HepG2 (cell line): ENCODE data around the gene GRAMD1B. TPM values are rescaled to one million over a fixed set of nuclear protein-coding genes. Genes with fewer than 3 reads are reported as not detected.

Source experiments
- ATAC-seq: fragments of 200-7000 bp; cut with Tn5 transposase; 3 replicates; pipeline ENCODE4 v1.9.1; 2020; ENCODE audit warnings: mild to moderate bottlenecking, moderate library complexity
- BruUV-seq: library from RNA; stranded (reverse); fragments of 400-500 nt; replicated peaks from 2 replicates; lab custom pipeline; 2021; lab: Mats Ljungman, UMichigan
- CTCF ChIA-PET: fragments of 300-600 bp; formaldehyde crosslinking; extraction: SDS; loops from one replicate; lab custom pipeline; 2021; ENCODE audit warnings: low total read pairs, inconsistent platforms, low intra/inter-chr PET ratio; lab: Yijun Ruan, JAX
- POLR2A ChIA-PET: fragments of 350-600 bp; sonication (Branson Sonifier 250); formaldehyde crosslinking; loops from one replicate; lab custom pipeline; 2020; ENCODE audit warnings: antibody characterized with exemption, inconsistent platforms; lab: Yijun Ruan, JAX
- DNase-seq: peaks from one replicate; pipeline ENCODE4 v3.0.0-alpha.2; 2015; ENCODE audit warnings: low spot score
- FAIRE-seq: peaks from 3 replicates; lab custom pipeline; 2011; peaks lifted over from hg19 to GRCh38; lab: Jason Lieb, UNC
- H2AFZ ChIP-seq: one replicate; pipeline ENCODE4 v1.6.1; 2011; ENCODE audit warnings: low read length, inconsistent platforms
- H3K27ac ChIP-seq: fragments of 300-600 bp; 3 replicates; pipeline ENCODE4 v1.8.0; 2011; ENCODE audit warnings: mixed run types, mild to moderate bottlenecking, mixed read lengths, low read length, inconsistent platforms; ENCODE audit not compliant: insufficient read depth; ENCODE audit errors: extremely low read length
- H3K27me3 ChIP-seq, 2 experiments: fragments of 200-600 bp in 1 of 2; 2 replicates in 1 of 2; 3 replicates in 1 of 2; pipeline versions ENCODE4 v1.6.0 to v1.8.0; 2011; ENCODE audit warnings: low read length in 2 of 2, mild to moderate bottlenecking in 2 of 2, moderate library complexity in 2 of 2, inconsistent platforms in 1 of 2; ENCODE audit not compliant: insufficient read depth in 2 of 2, control insufficient read depth in 1 of 2
- H3K36me3 ChIP-seq, 2 experiments: fragments of 200-600 bp in 1 of 2; replicated peaks in 1 of 2; 2 replicates in 1 of 2; 3 replicates in 1 of 2; pipeline versions ENCODE4 v1.5.1 to v1.8.0; 2011; ENCODE audit warnings: low read length in 2 of 2, inconsistent platforms in 1 of 2; ENCODE audit not compliant: insufficient read depth in 2 of 2, control insufficient read depth in 1 of 2
- H3K4me1 ChIP-seq: 2 replicates; pipeline ENCODE4 v1.5.1; 2012; ENCODE audit warnings: low read length, inconsistent platforms; ENCODE audit not compliant: insufficient read depth
- H3K4me2 ChIP-seq: 2 replicates; pipeline ENCODE4 v1.6.0; 2011; ENCODE audit warnings: low read depth, low read length, inconsistent platforms
- H3K4me3 ChIP-seq, 3 experiments: fragments of 200-600 bp in 1 of 3; sonication (generic), shearing (Covaris generic) in 1 of 3; replicated peaks in 1 of 3; 2 replicates each; pipeline ENCODE4 v1.5.1; 2011 to 2016; ENCODE audit warnings: low read length in 3 of 3, inconsistent platforms in 2 of 3, low read depth in 2 of 3, mild to moderate bottlenecking in 2 of 3, control low read depth in 1 of 3, mixed read lengths in 1 of 3; ENCODE audit not compliant: insufficient read depth in 1 of 3
- H3K79me2 ChIP-seq: one replicate; pipeline ENCODE4 v1.6.1; 2011; ENCODE audit warnings: low read length, inconsistent platforms; ENCODE audit not compliant: insufficient read depth
- H3K9ac ChIP-seq: 2 replicates; pipeline ENCODE4 v1.6.0; 2011; ENCODE audit warnings: mild to moderate bottlenecking, low read depth, low read length, inconsistent platforms; ENCODE audit not compliant: insufficient read depth
- H3K9me3 ChIP-seq: 2 replicates; pipeline ENCODE4 v1.5.1; 2012; ENCODE audit warnings: mild to moderate bottlenecking, low read length
- H4K20me1 ChIP-seq: 2 replicates; pipeline ENCODE4 v1.6.0; 2011; ENCODE audit warnings: inconsistent platforms, mild to moderate bottlenecking, low read length, moderate library complexity; ENCODE audit not compliant: insufficient read depth
- HNRNPUL1 ChIP-seq: fragments of 200-400 bp; formaldehyde crosslinking; IDR thresholded peaks from 2 replicates; pipeline ENCODE4 v1.6.1; 2017; ENCODE audit warnings: low read depth, mild to moderate bottlenecking, low read length, moderate library complexity
- MIER2 ChIP-seq: IDR thresholded peaks from 2 replicates; pipeline ENCODE4 v1.6.1; 2016; ENCODE audit warnings: missing biosample characterization, missing genetic modification reagents
- PCBP1 ChIP-seq: fragments of 200-400 bp; formaldehyde crosslinking; IDR thresholded peaks from 2 replicates; pipeline ENCODE4 v1.6.1; 2017; ENCODE audit warnings: mild to moderate bottlenecking, low read depth, low read length, borderline replicate concordance
- U2AF2 ChIP-seq: fragments of 200-400 bp; formaldehyde crosslinking; IDR thresholded peaks from 2 replicates; pipeline ENCODE4 v1.6.1; 2017; ENCODE audit warnings: low read depth, mild to moderate bottlenecking, low read length
- ZNF24 ChIP-seq: fragments of 450-650 bp; IDR thresholded peaks from 2 replicates; pipeline ENCODE4 v1.6.1; 2017; ENCODE audit warnings: antibody characterized with exemption, mild to moderate bottlenecking
- ZNF33A ChIP-seq: sonication (generic); formaldehyde crosslinking; IDR thresholded peaks from 2 replicates; pipeline ENCODE4 v1.5.1; 2020; ENCODE audit warnings: missing genetic modification reagents, mild to moderate bottlenecking, moderate library complexity, borderline replicate concordance
- WGBS: methylation state at CpG from one replicate; pipeline ENCODE4 v1.1.6; 2017; ENCODE audit warnings: low lambda C conversion rate; 5-methylcytosine and 5-hydroxymethylcytosine counted together
- in situ Hi-C: cut with HindIII; loops from 2 replicates; pipeline ENCODE4 v1.10.0; 2017; ENCODE audit warnings: low pct_unique_long_range_greater_than_20kb; ENCODE audit not compliant: extremely low pct_ligation_motif_present
- intact Hi-C: fragments of 100-400 bp; cut with micrococcal nuclease; formaldehyde crosslinking; loops from one replicate; pipeline ENCODE4 v1.10.0; 2022; ENCODE audit not compliant: unreplicated experiment
- polyA plus RNA-seq, 8 experiments: library from polyadenylated mRNA; depleted of rRNA in 3 of 8; stranded (reverse) in 7 of 8; unstranded in 1 of 8; fragments of >200 nt; fragmentation: Illumina TruSeq in 4 of 8; extraction: Trizol in 4 of 8; gene quantifications; 2 replicates each; pipeline versions ENCODE4 v1.2.1 to v1.2.3, GENCODE V29; 2011 to 2016; ENCODE audit warnings: low read depth in 4 of 8, missing spikeins in 1 of 8, mixed read lengths in 1 of 8; ENCODE audit not compliant: insufficient read depth in 1 of 8
- total RNA-seq, 5 experiments: library from RNA; depleted of rRNA; stranded (reverse); fragments of >200 nt; fragmentation: Illumina TruSeq; extraction: Trizol; gene quantifications; 2 replicates each; pipeline ENCODE4 v1.2.3, GENCODE V29; 2016; ENCODE audit warnings: low read depth in 1 of 5
- TF ChIP-seq, protein P1 (sequence below): sonication (generic); formaldehyde crosslinking; IDR thresholded peaks from 2 replicates; pipeline ENCODE4 v1.4.0; 2020; ENCODE audit warnings: mild to moderate bottlenecking, missing genetic modification reagents, borderline replicate concordance
- TF ChIP-seq, protein P2 (sequence below): sonication (generic); formaldehyde crosslinking; IDR thresholded peaks from 2 replicates; pipeline ENCODE4 v1.5.1; 2020; ENCODE audit warnings: missing genetic modification reagents, mild to moderate bottlenecking, borderline replicate concordance
- TF ChIP-seq, protein P3 (sequence below): IDR thresholded peaks from 2 replicates; pipeline ENCODE4 v1.6.1; 2016; ENCODE audit warnings: missing compliant biosample characterization, missing genetic modification reagents, borderline replicate concordance
- TF ChIP-seq, protein P4 (sequence below): sonication (generic); formaldehyde crosslinking; IDR thresholded peaks from 2 replicates; pipeline ENCODE4 v1.9.0; 2021; ENCODE audit warnings: missing genetic modification reagents, borderline replicate concordance

Gene GRAMD1B
- total and polyA plus RNA-seq, 2 of the 13 experiments (the other 11 are each of a cell fraction or from before 2014, with no cell fraction given) = 0.12 TPM; not detected in 1

DNA sequence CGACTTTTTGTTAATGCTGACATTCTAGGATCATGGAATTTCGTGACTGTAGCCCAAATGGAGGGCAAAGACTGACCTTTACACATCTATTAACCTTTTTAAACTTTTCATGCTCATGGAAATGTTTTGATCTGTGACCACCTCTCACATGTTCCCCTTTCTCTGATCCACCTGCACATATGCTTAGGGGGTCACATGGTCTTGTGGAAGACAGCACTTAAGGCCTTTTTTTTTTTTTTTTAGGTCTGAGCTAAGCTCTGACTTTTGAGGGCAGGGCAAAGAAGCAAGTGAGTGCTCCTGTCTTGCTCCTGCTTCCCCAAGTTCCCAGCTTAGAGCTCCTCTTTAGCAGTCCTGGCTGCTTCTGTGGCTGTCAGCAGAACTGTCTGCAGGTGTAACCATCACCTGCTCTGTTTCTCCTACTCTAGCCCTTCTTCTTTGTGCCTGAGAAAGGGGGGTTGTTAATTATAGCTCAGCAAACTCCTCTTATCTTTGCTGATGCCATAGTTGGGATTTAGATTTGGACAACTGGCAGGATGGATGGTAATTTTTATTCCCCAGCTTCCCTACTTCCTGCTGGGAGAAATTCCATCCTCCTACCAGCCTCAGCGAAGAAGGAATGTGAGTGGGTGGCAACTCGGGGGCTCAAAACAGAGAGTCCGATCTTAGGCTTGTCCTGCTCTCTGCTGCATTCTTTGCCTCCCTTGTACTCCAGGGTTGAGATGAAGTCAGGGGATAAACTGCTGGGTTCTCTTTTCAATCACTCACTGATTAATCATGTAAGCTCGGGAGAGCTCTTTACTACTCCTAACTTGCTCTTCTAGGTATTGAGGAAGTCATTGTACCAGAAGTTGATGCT, 64.4 kb downstream of the GRAMD1B start:
- H3K27me3 ChIP-seq = peaks cover 3 to 10% of the 10 kb centered on the region in 2 experiments; a peak in 2 of 5 replicates
- H3K36me3 ChIP-seq = no peaks in the 10 kb centered on the region
- ChIA-PET CTCF (no interaction called here), POLR2A (no interaction called here)
- H3K79me2 ChIP-seq = no peaks in the 10 kb centered on the region
- no TSS peak for BruUV-seq
- no peak for ATAC-seq
- 0% methylated on average over 6 of the region's 6 CpGs for WGBS
- H3K4me2 ChIP-seq = no peak overlapping the region
- H4K20me1 ChIP-seq = no peaks in the 10 kb centered on the region
- no peak for FAIRE-seq
- H3K4me1 ChIP-seq = no peaks in the 10 kb centered on the region
- in situ Hi-C loops (loop anchor here (25.0 kb wide), 1 partner anchor 382 kb away; no protein-coding TSS in a partner anchor), intact Hi-C loops (no loop called here)
- H3K9ac ChIP-seq = no peak overlapping the region
- no peak for DNase-seq
- H3K9me3 ChIP-seq = no peaks in the 10 kb centered on the region
- H2AFZ ChIP-seq = no peak overlapping the region
- no peak overlapping the region for H3K4me3 ChIP-seq
- H3K27ac ChIP-seq = no peak overlapping the region
- TF ChIP-seq HNRNPUL1 (no peak), ZNF24 (no peak), MIER2 (CRISPR knock-in tag) (no peak), ZNF33A (CRISPR knock-in tag) (no peak), U2AF2 (no peak), PCBP1 (no peak)
- TF ChIP-seq, protein P1, sequence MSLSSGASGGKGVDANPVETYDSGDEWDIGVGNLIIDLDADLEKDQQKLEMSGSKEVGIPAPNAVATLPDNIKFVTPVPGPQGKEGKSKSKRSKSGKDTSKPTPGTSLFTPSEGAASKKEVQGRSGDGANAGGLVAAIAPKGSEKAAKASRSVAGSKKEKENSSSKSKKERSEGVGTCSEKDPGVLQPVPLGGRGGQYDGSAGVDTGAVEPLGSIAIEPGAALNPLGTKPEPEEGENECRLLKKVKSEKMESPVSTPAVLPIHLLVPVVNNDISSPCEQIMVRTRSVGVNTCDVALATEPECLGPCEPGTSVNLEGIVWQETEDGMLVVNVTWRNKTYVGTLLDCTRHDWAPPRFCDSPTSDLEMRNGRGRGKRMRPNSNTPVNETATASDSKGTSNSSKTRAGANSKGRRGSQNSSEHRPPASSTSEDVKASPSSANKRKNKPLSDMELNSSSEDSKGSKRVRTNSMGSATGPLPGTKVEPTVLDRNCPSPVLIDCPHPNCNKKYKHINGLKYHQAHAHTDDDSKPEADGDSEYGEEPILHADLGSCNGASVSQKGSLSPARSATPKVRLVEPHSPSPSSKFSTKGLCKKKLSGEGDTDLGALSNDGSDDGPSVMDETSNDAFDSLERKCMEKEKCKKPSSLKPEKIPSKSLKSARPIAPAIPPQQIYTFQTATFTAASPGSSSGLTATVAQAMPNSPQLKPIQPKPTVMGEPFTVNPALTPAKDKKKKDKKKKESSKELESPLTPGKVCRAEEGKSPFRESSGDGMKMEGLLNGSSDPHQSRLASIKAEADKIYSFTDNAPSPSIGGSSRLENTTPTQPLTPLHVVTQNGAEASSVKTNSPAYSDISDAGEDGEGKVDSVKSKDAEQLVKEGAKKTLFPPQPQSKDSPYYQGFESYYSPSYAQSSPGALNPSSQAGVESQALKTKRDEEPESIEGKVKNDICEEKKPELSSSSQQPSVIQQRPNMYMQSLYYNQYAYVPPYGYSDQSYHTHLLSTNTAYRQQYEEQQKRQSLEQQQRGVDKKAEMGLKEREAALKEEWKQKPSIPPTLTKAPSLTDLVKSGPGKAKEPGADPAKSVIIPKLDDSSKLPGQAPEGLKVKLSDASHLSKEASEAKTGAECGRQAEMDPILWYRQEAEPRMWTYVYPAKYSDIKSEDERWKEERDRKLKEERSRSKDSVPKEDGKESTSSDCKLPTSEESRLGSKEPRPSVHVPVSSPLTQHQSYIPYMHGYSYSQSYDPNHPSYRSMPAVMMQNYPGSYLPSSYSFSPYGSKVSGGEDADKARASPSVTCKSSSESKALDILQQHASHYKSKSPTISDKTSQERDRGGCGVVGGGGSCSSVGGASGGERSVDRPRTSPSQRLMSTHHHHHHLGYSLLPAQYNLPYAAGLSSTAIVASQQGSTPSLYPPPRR (CRISPR knock-in tag) = no peak
- TF ChIP-seq, protein P2, sequence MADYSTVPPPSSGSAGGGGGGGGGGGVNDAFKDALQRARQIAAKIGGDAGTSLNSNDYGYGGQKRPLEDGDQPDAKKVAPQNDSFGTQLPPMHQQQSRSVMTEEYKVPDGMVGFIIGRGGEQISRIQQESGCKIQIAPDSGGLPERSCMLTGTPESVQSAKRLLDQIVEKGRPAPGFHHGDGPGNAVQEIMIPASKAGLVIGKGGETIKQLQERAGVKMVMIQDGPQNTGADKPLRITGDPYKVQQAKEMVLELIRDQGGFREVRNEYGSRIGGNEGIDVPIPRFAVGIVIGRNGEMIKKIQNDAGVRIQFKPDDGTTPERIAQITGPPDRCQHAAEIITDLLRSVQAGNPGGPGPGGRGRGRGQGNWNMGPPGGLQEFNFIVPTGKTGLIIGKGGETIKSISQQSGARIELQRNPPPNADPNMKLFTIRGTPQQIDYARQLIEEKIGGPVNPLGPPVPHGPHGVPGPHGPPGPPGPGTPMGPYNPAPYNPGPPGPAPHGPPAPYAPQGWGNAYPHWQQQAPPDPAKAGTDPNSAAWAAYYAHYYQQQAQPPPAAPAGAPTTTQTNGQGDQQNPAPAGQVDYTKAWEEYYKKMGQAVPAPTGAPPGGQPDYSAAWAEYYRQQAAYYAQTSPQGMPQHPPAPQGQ (CRISPR knock-in tag) = no peak
- TF ChIP-seq, protein P3, sequence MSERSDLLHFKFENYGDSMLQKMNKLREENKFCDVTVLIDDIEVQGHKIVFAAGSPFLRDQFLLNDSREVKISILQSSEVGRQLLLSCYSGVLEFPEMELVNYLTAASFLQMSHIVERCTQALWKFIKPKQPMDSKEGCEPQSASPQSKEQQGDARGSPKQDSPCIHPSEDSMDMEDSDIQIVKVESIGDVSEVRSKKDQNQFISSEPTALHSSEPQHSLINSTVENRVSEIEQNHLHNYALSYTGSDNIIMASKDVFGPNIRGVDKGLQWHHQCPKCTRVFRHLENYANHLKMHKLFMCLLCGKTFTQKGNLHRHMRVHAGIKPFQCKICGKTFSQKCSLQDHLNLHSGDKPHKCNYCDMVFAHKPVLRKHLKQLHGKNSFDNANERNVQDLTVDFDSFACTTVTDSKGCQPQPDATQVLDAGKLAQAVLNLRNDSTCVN (CRISPR knock-in tag) = no peak
- TF ChIP-seq, protein P4, sequence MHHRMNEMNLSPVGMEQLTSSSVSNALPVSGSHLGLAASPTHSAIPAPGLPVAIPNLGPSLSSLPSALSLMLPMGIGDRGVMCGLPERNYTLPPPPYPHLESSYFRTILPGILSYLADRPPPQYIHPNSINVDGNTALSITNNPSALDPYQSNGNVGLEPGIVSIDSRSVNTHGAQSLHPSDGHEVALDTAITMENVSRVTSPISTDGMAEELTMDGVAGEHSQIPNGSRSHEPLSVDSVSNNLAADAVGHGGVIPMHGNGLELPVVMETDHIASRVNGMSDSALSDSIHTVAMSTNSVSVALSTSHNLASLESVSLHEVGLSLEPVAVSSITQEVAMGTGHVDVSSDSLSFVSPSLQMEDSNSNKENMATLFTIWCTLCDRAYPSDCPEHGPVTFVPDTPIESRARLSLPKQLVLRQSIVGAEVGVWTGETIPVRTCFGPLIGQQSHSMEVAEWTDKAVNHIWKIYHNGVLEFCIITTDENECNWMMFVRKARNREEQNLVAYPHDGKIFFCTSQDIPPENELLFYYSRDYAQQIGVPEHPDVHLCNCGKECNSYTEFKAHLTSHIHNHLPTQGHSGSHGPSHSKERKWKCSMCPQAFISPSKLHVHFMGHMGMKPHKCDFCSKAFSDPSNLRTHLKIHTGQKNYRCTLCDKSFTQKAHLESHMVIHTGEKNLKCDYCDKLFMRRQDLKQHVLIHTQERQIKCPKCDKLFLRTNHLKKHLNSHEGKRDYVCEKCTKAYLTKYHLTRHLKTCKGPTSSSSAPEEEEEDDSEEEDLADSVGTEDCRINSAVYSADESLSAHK (CRISPR knock-in tag) = no peak
